Measurements from ENCODE around the gene CREG2. TPM values are rescaled to one million over a fixed set of nuclear protein-coding genes. Genes with fewer than 3 reads are reported as not detected.
A peak's percentile ranks its signal among the peaks of the same experiment; 100 is the strongest.

CREG2 gene
- total RNA-seq, 1 donor from 2014 or later, result not detected

GRCh38 chr2:101412092-101412694 lies 24.9 kb upstream of the CREG2 start:
- ATAC-seq, result no peak
- intact Hi-C loops (cut with DNase I), result no loop called here
- DNase-seq (ENCODE audit: low spot score), result no peak

- no peak for DNase-seq (ENCODE audit: low spot score)
- no peak for ATAC-seq
- intact Hi-C loops (cut with DNase I), result no loop called here
Observed at GRCh38 chr2:101410746-101411145, 23.4 kb upstream of the CREG2 start.

- intact Hi-C loops (cut with DNase I), result no loop called here
- peak; percentile 17 for ATAC-seq
Observed at GRCh38 chr2:101410114-101410513, 22.8 kb upstream of the CREG2 start.

GRCh38 chr2:101409699-101410098 lies 22.4 kb upstream of the CREG2 start:
- no peak for DNase-seq (ENCODE audit: low spot score)
- intact Hi-C loops (cut with DNase I), result no loop called here
- no peak for ATAC-seq

More at GRCh38 chr2:101410114-101410513, 22.8 kb upstream of the CREG2 start:
- no peak for DNase-seq (ENCODE audit: low spot score)

- no peak for DNase-seq (ENCODE audit: low spot score)
- ATAC-seq, result no peak
- intact Hi-C loops (cut with DNase I), result no loop called here
Observed at GRCh38 chr2:101408925-101409324, 21.6 kb upstream of the CREG2 start.

GRCh38 chr2:101405351-101405899 lies 18.1 kb upstream of the CREG2 start:
- intact Hi-C loops (cut with DNase I), result no loop called here
- DNase-seq (ENCODE audit: low spot score), result no peak
- no peak for ATAC-seq

GRCh38 chr2:101403745-101404144 lies 16.4 kb upstream of the CREG2 start:
- ATAC-seq (no peak), DNase-seq (ENCODE audit: low spot score) (no peak)
- intact Hi-C loops (cut with DNase I), result no loop called here

- DNase-seq (ENCODE audit: low spot score) (no peak), ATAC-seq (no peak)
- intact Hi-C loops (cut with DNase I), result no loop called here
Observed at GRCh38 chr2:101402630-101403029, 15.3 kb upstream of the CREG2 start.

GRCh38 chr2:101401906-101402305 lies 14.6 kb upstream of the CREG2 start:
- ATAC-seq, result no peak
- no peak for DNase-seq (ENCODE audit: low spot score)
- intact Hi-C loops (cut with DNase I), result no loop called here

GRCh38 chr2:101401326-101401665 lies 14.0 kb upstream of the CREG2 start:
- ATAC-seq (no peak), DNase-seq (ENCODE audit: low spot score) (no peak)
- intact Hi-C loops (cut with DNase I), result no loop called here

- intact Hi-C loops (cut with DNase I), result no loop called here
Observed at GRCh38 chr2:101400506-101401325, 13.4 kb upstream of the CREG2 start.

GRCh38 chr2:101400048-101400447 lies 12.7 kb upstream of the CREG2 start:
- ATAC-seq (no peak), DNase-seq (ENCODE audit: low spot score) (no peak)
- intact Hi-C loops (cut with DNase I), result no loop called here

More at GRCh38 chr2:101400506-101401325, 13.4 kb upstream of the CREG2 start:
- no peak for ATAC-seq
- DNase-seq (ENCODE audit: low spot score), result no peak

- DNase-seq (ENCODE audit: low spot score) (no peak), ATAC-seq (no peak)
- intact Hi-C loops (cut with DNase I), result no loop called here
Observed at GRCh38 chr2:101399021-101399799, 11.9 kb upstream of the CREG2 start.

GRCh38 chr2:101398116-101398821 lies 11.0 kb upstream of the CREG2 start:
- ATAC-seq (no peak), DNase-seq (ENCODE audit: low spot score) (no peak)
- intact Hi-C loops (cut with DNase I), result no loop called here

GRCh38 chr2:101396316-101396717 lies 9.0 kb upstream of the CREG2 start:
- intact Hi-C loops (cut with DNase I), result no loop called here
- DNase-seq (ENCODE audit: low spot score) (no peak), ATAC-seq (no peak)

GRCh38 chr2:101395545-101396315 lies 8.4 kb upstream of the CREG2 start:
- intact Hi-C loops (cut with DNase I), result no loop called here
- ATAC-seq (no peak), DNase-seq (ENCODE audit: low spot score) (no peak)

- intact Hi-C loops (cut with DNase I), result no loop called here
- ATAC-seq, result no peak
- DNase-seq (ENCODE audit: low spot score), result no peak
Observed at GRCh38 chr2:101388232-101388631, 929 bp upstream of the CREG2 start.

- intact Hi-C loops (cut with DNase I), result no loop called here
- no peak for ATAC-seq
- no peak for DNase-seq (ENCODE audit: low spot score)
Observed at GRCh38 chr2:101386599-101387150, 628 bp downstream of the CREG2 start.
